AG10803 (cell line): ENCODE results near the gene CCDC178.
"Not testable (repeated sequence)": the region's sequence is repeated elsewhere in the genome, so short reads cannot be mapped to it uniquely, and the experiment has no call there.

Experiments used
- DNase-seq: peaks from one replicate; pipeline ENCODE4 v3.0.0; 2010; ENCODE audit warnings: low read depth
- H3K4me3 ChIP-seq: 2 replicates; pipeline ENCODE4 v1.5.1; 2011; ENCODE audit warnings: mild to moderate bottlenecking, low read length, control low read depth
- TF ChIP-seq, protein P1 (sequence below): conservative IDR thresholded peaks from 2 replicates; pipeline ENCODE4 v1.5.1; 2011; ENCODE audit warnings: mild to moderate bottlenecking, low read length, control low read depth, inconsistent platforms

Gene CCDC178

DNA sequence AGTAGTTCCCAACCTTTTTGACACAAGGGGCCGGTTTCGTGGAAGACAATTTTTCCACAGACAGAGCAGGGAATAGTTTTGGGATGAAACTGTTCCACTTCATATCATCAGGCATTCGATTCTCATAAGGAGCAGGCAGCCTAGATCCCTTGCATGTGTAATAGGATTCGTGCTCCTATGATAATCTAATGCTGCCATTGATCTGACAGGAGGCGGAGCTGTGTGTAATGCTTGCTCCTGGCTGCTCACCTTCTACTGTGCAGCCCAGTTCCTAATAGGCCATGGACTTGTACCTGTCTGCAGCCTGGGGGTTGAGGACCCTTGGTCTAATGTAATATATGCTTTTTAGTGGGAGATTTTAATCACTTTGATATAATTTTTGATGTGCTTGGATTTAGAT lies 479.0 kb downstream of the CCDC178 start:
- TF ChIP-seq, protein P1, sequence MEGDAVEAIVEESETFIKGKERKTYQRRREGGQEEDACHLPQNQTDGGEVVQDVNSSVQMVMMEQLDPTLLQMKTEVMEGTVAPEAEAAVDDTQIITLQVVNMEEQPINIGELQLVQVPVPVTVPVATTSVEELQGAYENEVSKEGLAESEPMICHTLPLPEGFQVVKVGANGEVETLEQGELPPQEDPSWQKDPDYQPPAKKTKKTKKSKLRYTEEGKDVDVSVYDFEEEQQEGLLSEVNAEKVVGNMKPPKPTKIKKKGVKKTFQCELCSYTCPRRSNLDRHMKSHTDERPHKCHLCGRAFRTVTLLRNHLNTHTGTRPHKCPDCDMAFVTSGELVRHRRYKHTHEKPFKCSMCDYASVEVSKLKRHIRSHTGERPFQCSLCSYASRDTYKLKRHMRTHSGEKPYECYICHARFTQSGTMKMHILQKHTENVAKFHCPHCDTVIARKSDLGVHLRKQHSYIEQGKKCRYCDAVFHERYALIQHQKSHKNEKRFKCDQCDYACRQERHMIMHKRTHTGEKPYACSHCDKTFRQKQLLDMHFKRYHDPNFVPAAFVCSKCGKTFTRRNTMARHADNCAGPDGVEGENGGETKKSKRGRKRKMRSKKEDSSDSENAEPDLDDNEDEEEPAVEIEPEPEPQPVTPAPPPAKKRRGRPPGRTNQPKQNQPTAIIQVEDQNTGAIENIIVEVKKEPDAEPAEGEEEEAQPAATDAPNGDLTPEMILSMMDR = no peak
- DNase-seq = no peak
- H3K4me3 ChIP-seq = no peak overlapping the region

DNA sequence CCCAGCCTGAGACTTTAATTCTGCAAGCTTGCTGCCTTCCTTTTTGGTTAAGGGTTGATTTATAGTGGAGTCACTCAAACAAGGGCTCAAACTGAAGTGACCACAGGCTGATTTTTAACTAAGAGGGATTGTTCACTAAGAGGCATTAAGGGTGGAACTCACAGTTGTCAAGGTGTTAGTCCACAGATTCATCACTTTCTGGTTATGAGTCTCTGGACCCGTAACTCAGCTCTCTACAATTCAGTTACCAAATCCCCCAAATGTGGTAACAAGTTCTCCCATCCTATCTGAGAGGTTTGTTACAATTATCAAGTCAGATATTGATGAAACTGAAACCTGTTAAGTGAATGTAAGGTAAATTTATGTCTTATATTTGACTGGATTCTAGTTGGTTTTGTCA lies 481.8 kb downstream of the CCDC178 start:
- TF ChIP-seq, protein P1 = no peak
- no peak for DNase-seq

DNA sequence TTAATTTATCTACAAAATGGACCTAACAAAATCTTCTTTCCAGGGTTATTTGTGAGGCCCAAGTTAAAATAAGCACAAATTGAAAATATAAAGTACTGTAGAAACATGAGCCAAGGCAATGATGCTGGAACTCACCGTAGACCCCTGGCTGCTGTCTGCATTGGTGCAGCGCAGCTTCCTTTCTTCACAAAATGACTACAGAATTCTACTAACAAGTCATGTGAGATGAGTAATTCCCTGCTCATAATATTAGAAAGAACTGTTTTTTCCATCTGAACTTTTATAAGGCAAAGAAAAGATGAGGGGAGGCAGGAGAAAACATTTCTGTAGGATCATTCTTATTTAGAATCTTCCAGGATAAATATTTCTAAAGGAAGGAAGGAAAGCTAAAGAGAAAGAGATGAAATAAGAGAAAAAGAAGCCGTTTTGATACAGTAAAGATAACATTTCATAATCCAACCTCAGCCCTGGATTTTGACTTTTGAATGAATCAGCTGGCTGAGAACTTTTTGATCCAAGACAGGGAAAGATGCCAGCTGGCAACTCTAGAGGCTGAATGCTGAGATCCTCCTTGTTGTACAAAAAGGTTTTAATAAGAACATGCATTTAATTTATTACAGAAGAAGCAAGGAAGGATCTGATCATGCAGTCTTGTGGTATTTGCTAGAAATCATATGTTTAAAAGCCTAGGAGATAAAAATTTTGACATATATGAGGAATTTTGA lies 483.8 kb downstream of the CCDC178 start:
- DNase-seq = peak; percentile 7
- TF ChIP-seq, protein P1 = peak; percentile 10; the same call in 1 of the 2 replicates

More for the DNA sequence above, 481.8 kb downstream of the CCDC178 start:
- H3K4me3 ChIP-seq = no peak overlapping the region

DNA sequence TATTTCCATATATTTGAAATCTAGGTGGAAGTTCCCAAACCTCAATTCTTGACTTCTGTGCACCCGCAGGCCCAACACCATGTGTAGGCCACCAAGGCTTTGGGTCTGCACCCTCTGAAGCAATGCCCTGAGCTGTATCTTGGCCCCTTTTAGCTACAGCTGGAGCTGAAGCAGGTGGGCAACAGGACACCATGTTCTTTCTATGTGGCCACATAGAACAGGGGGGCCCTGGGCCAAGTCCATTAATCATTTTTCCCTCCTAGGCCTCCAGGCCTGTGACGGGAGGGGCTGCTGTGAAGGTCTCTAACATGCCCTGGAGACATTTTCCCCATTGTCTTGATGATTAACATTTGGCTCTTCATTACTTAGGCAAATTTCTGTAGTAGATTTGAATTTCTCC lies 488.2 kb downstream of the CCDC178 start:
- DNase-seq, H3K4me3 ChIP-seq: not testable (repeated sequence)

More for the DNA sequence above, 483.8 kb downstream of the CCDC178 start:
- H3K4me3 ChIP-seq = no peak overlapping the region

DNA sequence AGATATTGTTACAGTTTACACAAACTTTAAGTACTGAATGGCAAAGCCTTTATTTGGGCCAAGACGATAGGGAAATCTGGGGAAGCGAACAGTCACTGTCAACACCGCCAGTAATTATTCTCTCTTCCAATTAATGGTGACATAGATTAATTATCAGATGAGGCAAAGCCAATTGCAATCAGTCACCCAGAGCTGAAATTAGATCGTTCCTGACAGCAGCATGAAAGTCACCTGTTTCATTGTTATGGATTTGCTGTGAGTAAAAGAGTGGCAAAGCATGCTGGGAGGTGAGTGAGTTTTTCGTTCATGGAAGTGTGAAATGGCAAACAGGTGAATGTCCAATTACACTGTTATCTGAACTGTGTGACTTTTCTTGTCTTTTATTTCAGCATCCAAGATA lies 502.9 kb downstream of the CCDC178 start:
- no peak for DNase-seq
- H3K4me3 ChIP-seq = no peak overlapping the region
- TF ChIP-seq, protein P1 = no peak

DNA sequence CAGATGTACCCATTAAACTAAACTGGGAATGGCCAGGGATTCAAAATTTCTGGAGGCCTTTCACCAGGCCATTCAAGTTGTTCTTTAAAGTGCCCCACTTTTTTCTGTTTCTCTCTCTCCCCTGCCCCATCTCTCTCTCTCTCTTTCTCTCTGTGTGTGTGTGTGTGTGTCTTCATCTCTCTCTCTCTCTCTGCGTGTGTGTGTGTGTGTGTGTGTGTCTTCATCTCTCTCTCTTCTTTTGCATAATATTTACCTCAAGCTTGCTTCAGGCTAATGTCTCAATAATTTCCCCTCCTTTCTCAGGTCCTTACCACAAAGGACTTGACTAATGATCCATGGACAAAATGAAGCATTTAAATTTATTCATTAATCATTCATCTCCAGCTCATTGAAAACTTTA lies 503.5 kb downstream of the CCDC178 start:
- DNase-seq = no peak
- TF ChIP-seq, protein P1 = no peak
- H3K4me3 ChIP-seq = no peak overlapping the region

DNA sequence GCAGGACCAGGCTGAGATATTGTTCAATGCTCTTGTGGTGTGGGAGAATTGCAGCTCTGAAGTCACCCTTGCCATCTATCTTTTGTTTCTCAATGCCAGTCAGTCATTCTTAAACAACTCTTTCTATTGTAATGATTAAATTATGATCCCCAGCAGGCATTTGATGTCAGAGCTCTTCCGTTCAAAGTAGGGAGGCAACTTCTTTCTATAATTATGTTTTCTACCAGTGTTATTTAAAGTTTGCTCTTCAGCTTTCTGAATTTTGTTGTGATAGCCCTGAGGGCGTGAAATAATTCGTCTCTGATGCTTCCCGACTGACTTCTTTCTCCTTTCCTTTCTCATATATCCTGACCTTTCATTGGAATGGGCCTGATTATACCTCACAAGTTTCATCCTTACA lies 506.3 kb downstream of the CCDC178 start:
- TF ChIP-seq, protein P1 = no peak
- no peak overlapping the region for H3K4me3 ChIP-seq
- DNase-seq = no peak
